Lower lobe of right lung (tissue), 2 donors: Measurements from ENCODE around the gene GLB1L2. TPM values are rescaled to one million over a fixed set of nuclear protein-coding genes. Genes with fewer than 3 reads are reported as not detected.

ENCODE experiments used
- ATAC-seq, 2 donors: fragments of 200-7000 bp; cut with Tn5 transposase; one replicate each; pipeline ENCODE4 v1.9.1; 2020 to 2022; ENCODE audit warnings: mild to moderate bottlenecking in 2 of 2, moderate library complexity in 2 of 2
- DNase-seq: peaks from one replicate; pipeline ENCODE4 v3.0.0-alpha.2; 2020
- H3K27ac ChIP-seq: fragments of 200-600 bp; one replicate; pipeline ENCODE4 v1.8.0; 2022
- H3K27me3 ChIP-seq: fragments of 200-600 bp; one replicate; pipeline ENCODE4 v1.8.0; 2022; ENCODE audit warnings: low read depth
- H3K36me3 ChIP-seq: fragments of 200-600 bp; one replicate; pipeline ENCODE4 v1.8.0; 2022; ENCODE audit warnings: mild to moderate bottlenecking
- H3K4me1 ChIP-seq: fragments of 200-600 bp; one replicate; pipeline ENCODE4 v1.8.0; 2022
- H3K4me3 ChIP-seq: fragments of 200-600 bp; one replicate; pipeline ENCODE4 v1.8.0; 2022; ENCODE audit warnings: mild to moderate bottlenecking
- H3K9me3 ChIP-seq: fragments of 200-600 bp; one replicate; pipeline ENCODE4 v1.8.0; 2022
- CTCF ChIP-seq: fragments of 200-600 bp; IDR thresholded peaks from one replicate; pipeline ENCODE4 v1.8.0; 2022; ENCODE audit warnings: antibody characterized with exemption, mild to moderate bottlenecking
- intact Hi-C: fragments of 100-400 bp; cut with DNase I; formaldehyde crosslinking; loops from one replicate; pipeline ENCODE4 v1.11.0; 2022
- total RNA-seq: library from RNA; stranded (reverse); fragmentation: NEBNext Ultra II Directional; extraction: Animal tissue kit (Norgen Biotek cat#: 25700); gene quantifications from one replicate; pipeline ENCODE4 v1.2.1, GENCODE V29; 2021
- donor health status: DM: no; HTN: yes; CAD: no; lungs with severe emphysema.

GLB1L2 gene
- total RNA-seq, 1 donor from 2014 or later: 5.1 TPM

DNA sequence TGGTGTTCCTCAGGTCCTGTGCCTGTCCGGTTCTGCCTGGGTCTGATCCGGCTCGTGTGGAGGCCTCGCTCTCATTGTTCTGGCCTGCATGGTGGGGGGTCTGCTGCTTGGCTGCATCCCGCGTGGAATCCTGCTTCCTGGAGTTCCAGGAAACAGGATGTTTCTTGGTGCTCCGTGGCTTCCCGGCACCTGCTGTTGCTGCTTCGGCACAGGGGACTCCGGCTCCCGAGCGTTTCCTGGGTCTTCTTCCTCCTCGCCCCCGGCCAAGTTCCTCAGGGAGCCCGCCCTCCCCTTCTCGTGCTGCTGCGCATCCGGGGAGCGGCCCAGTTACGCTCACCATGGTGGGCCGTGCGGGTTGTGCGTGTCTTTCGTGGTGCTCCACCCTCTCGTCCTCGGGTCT is 29.9 kb downstream of the GLB1L2 start:
- H3K27me3 ChIP-seq: no peaks in the 10 kb centered on the region
- no peaks in the 10 kb centered on the region for H3K36me3 ChIP-seq
- no peaks in the 10 kb centered on the region for H3K9me3 ChIP-seq
- DNase-seq: no peak
- H3K4me3 ChIP-seq: no peak overlapping the region
- H3K27ac ChIP-seq: no peak overlapping the region
- H3K4me1 ChIP-seq: peaks cover 6% of the 10 kb centered on the region
- intact Hi-C loops: no loop called here
- TF ChIP-seq CTCF: no peak
- no peak for ATAC-seq

- peaks cover 6% of the 10 kb centered on the region for H3K4me1 ChIP-seq
- no peak overlapping the region for H3K4me3 ChIP-seq
- TF ChIP-seq CTCF: no peak
- no peak for ATAC-seq
- H3K9me3 ChIP-seq: no peaks in the 10 kb centered on the region
- peak; percentile 40 for DNase-seq
- H3K27ac ChIP-seq: no peak overlapping the region
- H3K27me3 ChIP-seq: no peaks in the 10 kb centered on the region
- H3K36me3 ChIP-seq: no peaks in the 10 kb centered on the region
- intact Hi-C loops: no loop called here
Observed at GRCh38 chr11:134362192-134362901, 30.6 kb downstream of the GLB1L2 start.

DNA sequence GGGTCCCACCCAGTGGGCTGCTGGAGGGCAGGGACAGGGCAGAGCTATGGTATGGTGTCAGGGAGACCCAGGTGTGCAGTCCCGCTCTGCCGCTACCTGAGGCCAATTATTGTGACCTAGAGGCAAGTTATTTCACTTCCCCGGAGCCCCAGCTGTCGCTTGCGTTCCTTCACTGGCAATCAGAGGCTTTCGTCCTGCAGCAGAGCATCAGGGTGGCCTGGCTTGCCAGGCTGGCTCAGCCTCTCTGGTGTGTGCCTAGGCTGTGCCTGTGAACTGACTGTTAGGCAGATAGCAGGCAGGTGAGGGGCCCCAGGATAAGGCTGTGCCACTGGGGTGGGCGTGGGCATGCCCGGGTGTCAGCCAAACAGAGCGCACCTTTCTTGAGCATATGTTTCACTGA is 31.4 kb downstream of the GLB1L2 start:
- no peak overlapping the region for H3K4me3 ChIP-seq
- H3K9me3 ChIP-seq: no peaks in the 10 kb centered on the region
- peak; percentile 30 for DNase-seq
- intact Hi-C loops: no loop called here
- H3K4me1 ChIP-seq: peaks cover 6% of the 10 kb centered on the region
- H3K27me3 ChIP-seq: no peaks in the 10 kb centered on the region
- no peaks in the 10 kb centered on the region for H3K36me3 ChIP-seq
- ATAC-seq: no peak
- no peak overlapping the region for H3K27ac ChIP-seq
- no peak for TF ChIP-seq CTCF

DNA sequence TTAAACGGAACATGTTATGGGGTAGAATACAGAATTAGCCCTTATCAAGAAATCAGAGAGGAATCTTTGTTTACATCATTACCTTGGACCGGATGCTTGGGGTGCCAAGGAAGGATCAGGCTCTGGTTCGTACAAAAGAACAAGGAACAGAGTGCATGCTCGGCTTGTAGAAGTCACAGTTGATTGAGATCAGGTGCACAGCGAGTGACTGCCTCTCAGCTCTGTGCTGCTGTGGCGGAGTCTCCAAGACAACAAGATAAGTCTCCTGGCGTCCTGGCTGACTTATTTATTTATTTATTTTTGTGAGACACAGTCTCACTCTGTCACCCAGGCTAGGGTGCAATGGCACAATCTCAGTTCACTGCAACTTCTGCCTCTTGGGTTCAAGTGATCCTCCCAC is 31.8 kb downstream of the GLB1L2 start:
- H3K27ac ChIP-seq: no peak overlapping the region
- no peak overlapping the region for H3K4me3 ChIP-seq
- no peaks in the 10 kb centered on the region for H3K9me3 ChIP-seq
- TF ChIP-seq CTCF: no peak
- intact Hi-C loops: no loop called here
- DNase-seq (peak; percentile 7), ATAC-seq (no peak)
- no peaks in the 10 kb centered on the region for H3K36me3 ChIP-seq
- H3K4me1 ChIP-seq: peaks cover 6% of the 10 kb centered on the region
- H3K27me3 ChIP-seq: no peaks in the 10 kb centered on the region

GRCh38 chr11:134364261-134364660 is 32.5 kb downstream of the GLB1L2 start:
- H3K27me3 ChIP-seq: no peaks in the 10 kb centered on the region
- H3K4me1 ChIP-seq: peaks cover 6% of the 10 kb centered on the region
- no peaks in the 10 kb centered on the region for H3K36me3 ChIP-seq
- no peak overlapping the region for H3K4me3 ChIP-seq
- peak; percentile 36 for DNase-seq
- no peak overlapping the region for H3K27ac ChIP-seq
- no peak for ATAC-seq
- intact Hi-C loops: no loop called here
- no peaks in the 10 kb centered on the region for H3K9me3 ChIP-seq
- TF ChIP-seq CTCF: no peak
